H1 (cell line): ENCODE data around the gene IL17RD.

Source experiments
- ASH2L ChIP-seq: fragments of 200-600, 300-600 bp; sonication (generic); IDR thresholded peaks from one replicate; pipeline ENCODE4 v1.7.1; 2017; ENCODE audit warnings: low read length
- CTCF ChIP-seq, 3 experiments: IDR thresholded peaks; 1 replicate in 2 of 3; 2 replicates in 1 of 3; pipeline versions ENCODE4 v1.5.1 to v1.6.1; 2011; ENCODE audit warnings: low read length in 3 of 3, mild to moderate bottlenecking in 3 of 3, inconsistent platforms in 2 of 3, low read depth in 1 of 3, moderate library complexity in 1 of 3; ENCODE audit not compliant: insufficient read depth in 1 of 3; ENCODE audit errors: control extremely low read depth in 1 of 3
- KDM1A ChIP-seq: fragments of 200-600, 300-600 bp; sonication (generic); IDR thresholded peaks from 2 replicates; pipeline ENCODE4 v1.7.1; 2016; ENCODE audit warnings: mild to moderate bottlenecking, low read length, borderline replicate concordance
- POLR2A ChIP-seq, 2 experiments: IDR thresholded peaks; 1 replicate in 1 of 2; 2 replicates in 1 of 2; pipeline ENCODE4 v1.6.1; 2011; ENCODE audit warnings: low read depth in 2 of 2, low read length in 2 of 2, mild to moderate bottlenecking in 2 of 2; ENCODE audit errors: control extremely low read depth in 1 of 2
- POLR2AphosphoS5 ChIP-seq: IDR thresholded peaks from 2 replicates; pipeline ENCODE4 v1.6.1; 2011; ENCODE audit warnings: low read depth, low read length

GRCh38 chr3:57199895-57200297 lies 34.7 kb upstream of the IL17RD start, which contains the start of gene HESX1:
- TF ChIP-seq CTCF (IDR thresholded peaks at IDR 0.05; ENCODE audit: control extremely low read depth in 1 of 3, insufficient read depth in 1 of 3, low read depth in 1 of 3, low read length in 3 of 3) (no peak), POLR2AphosphoS5 (peak; percentile 91), KDM1A (no peak), ASH2L (no peak), POLR2A (IDR thresholded peaks at IDR 0.05; ENCODE audit: control extremely low read depth in 1 of 2, low read depth in 2 of 2, low read length in 2 of 2) (peak; percentile 79 to 94)
